ENCODE results near the gene ANKRD27. TPM values are rescaled to one million over a fixed set of nuclear protein-coding genes. Genes with fewer than 3 reads are reported as not detected.
A peak's percentile ranks its signal among the peaks of the same experiment; 100 is the strongest.

The ANKRD27 gene
- total RNA-seq, 1 donor from 2014 or later, result 28.2 TPM

DNA sequence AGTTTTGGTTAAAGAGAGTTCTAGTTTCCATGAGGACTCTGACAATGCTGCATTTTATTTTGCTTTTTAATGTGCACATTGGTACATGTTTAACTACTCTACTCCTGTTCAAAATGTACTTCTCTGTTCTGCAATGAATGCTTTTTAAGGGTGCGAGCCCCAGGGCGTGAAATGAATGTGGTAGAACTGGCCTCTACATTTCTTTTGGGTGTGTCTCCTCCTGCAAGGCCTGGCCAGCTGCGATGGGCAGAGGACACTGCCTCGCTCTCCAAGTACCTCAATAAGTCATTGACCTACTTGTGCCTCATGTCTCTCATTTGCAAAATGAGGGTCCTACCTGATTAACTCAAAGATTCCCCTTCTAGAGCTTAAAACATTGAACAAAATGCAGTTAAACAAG, 7.3 kb upstream of the ANKRD27 start:
- intact Hi-C loops (cut with micrococcal nuclease), result no loop called here
- Mint-ChIP-seq H3K4me3 (no peak overlapping the region), H3K36me3 (ENCODE audit: low read depth) (no peaks in the 10 kb centered on the region), H3K27me3 (ENCODE audit: insufficient read depth) (peaks cover 30% of the 10 kb centered on the region), H3K9me3 (no peaks in the 10 kb centered on the region), H3K4me1 (ENCODE audit: low read depth) (peaks cover 3% of the 10 kb centered on the region), H3K27ac (no peak overlapping the region)
- no peak for DNase-seq (ENCODE audit: low spot score)

DNA sequence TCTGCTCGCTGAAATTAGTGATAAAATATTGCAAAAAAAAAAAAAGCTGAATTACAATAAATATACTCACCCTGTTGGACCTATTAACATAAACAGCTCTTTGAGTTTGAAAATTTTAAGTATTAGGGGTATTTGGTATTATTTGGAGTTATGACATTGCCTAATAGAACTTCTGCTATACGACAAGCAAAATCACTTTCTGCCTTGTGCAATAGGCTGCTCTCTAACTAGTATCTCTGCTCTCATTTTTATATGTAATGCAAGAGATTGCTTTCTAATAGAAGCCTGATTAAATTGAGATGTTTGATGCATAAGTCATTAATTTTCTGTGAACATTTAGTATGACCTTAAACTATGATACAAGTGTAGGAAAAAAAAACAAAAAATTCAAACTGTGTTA, 6.0 kb upstream of the ANKRD27 start:
- Mint-ChIP-seq H3K9me3 (no peaks in the 10 kb centered on the region), H3K36me3 (ENCODE audit: low read depth) (no peaks in the 10 kb centered on the region), H3K4me1 (ENCODE audit: low read depth) (peaks cover 5% of the 10 kb centered on the region), H3K27me3 (ENCODE audit: insufficient read depth) (peaks cover 36% of the 10 kb centered on the region), H3K4me3 (no peak overlapping the region), H3K27ac (no peak overlapping the region)
- DNase-seq (ENCODE audit: low spot score), result no peak
- intact Hi-C loops (cut with micrococcal nuclease), result no loop called here

- H3K27me3 Mint-ChIP-seq (ENCODE audit: insufficient read depth), result peaks cover 43% of the 10 kb centered on the region
- intact Hi-C loops (cut with micrococcal nuclease), result loop anchor here (5.0 kb wide), 1 partner anchor 625 kb away; the partner anchor contains the start of gene CEBPA
- no peak overlapping the region for H3K27ac Mint-ChIP-seq
- peak overlapping the region; percentile 40 for H3K4me3 Mint-ChIP-seq
- H3K9me3 Mint-ChIP-seq, result no peaks in the 10 kb centered on the region
- peaks cover 23% of the 10 kb centered on the region for H3K4me1 Mint-ChIP-seq (ENCODE audit: low read depth)
- no peak for DNase-seq (ENCODE audit: low spot score)
- no peaks in the 10 kb centered on the region for H3K36me3 Mint-ChIP-seq (ENCODE audit: low read depth)
These were observed 2.7 kb upstream of the ANKRD27 start for GRCh38 chr19:32677657-32678056.

DNA sequence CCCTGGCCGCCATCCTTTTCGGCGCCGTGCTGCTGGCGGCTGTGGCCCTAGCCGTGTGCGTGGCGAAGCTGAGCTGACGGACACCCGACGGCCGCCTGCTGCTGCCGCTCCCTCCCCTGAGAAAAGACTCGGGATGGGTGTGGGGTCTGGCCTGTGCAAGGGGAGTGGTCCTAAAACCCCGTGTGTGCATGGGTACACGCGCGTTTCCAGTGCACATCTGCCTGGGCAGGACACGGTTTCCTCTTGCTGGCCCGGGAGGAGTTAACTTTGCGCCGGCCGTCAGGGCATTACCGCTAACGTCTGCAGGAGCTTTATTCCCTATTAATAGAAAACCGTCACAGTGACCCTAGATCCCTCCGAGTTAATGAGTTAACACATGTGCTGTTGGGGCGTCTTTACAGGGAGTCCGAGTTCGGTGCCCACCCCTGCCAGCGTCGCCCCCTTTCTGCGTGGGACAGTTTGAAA, 1.9 kb upstream of the ANKRD27 start:
- no peak for DNase-seq (ENCODE audit: low spot score)
- intact Hi-C loops (cut with micrococcal nuclease), result loop anchor here (5.0 kb wide), 1 partner anchor 625 kb away; the partner anchor contains the start of gene CEBPA
- no peaks in the 10 kb centered on the region for H3K36me3 Mint-ChIP-seq (ENCODE audit: low read depth)
- H3K9me3 Mint-ChIP-seq, result no peaks in the 10 kb centered on the region
- peaks cover 39% of the 10 kb centered on the region for H3K27me3 Mint-ChIP-seq (ENCODE audit: insufficient read depth)
- peaks cover 25% of the 10 kb centered on the region for H3K4me1 Mint-ChIP-seq (ENCODE audit: low read depth)
- H3K27ac Mint-ChIP-seq, result no peak overlapping the region
- H3K4me3 Mint-ChIP-seq, result peak overlapping the region; percentile 40

DNA sequence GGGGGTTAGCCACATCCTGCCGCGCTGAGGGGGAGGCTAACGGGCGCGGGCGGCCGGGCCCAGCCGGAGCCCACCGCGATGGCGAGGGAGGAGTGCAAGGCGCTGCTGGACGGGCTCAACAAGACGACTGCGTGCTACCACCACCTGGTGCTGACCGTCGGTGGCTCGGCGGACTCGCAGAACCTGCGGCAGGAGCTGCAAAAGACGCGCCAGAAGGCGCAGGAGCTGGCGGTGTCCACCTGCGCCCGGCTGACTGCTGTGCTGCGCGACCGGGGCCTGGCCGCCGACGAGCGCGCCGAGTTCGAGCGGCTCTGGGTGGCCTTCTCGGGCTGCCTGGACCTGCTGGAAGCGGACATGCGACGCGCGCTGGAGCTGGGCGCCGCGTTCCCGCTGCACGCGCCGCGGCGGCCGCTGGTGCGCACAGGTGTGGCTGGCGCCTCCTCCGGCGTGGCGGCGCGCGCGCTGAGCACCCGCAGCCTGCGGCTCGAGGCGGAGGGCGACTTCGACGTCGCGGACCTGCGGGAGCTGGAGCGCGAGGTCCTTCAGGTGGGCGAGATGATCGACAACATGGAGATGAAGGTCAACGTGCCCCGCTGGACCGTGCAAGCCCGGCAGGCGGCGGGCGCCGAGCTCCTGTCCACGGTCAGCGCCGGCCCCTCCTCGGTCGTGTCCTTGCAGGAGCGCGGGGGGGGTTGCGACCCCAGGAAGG, 1.4 kb upstream of the ANKRD27 start:
- intact Hi-C loops (cut with micrococcal nuclease), result loop anchor here (5.0 kb wide), 1 partner anchor 626 kb away; the partner anchor contains the start of gene CEBPA
- no peak for DNase-seq (ENCODE audit: low spot score)
- peaks cover 25% of the 10 kb centered on the region for H3K4me1 Mint-ChIP-seq (ENCODE audit: low read depth)

GRCh38 chr19:32675720-32676185, 773 bp upstream of the ANKRD27 start, which contains the start of gene RGS9BP:
RGS9BP (plus strand) TSS chr19:32675848; CDS start chr19:32676264, 416 bp downstream.
- peaks cover 34% of the 10 kb centered on the region for H3K27me3 Mint-ChIP-seq (ENCODE audit: insufficient read depth)
- peaks cover 25% of the 10 kb centered on the region for H3K4me1 Mint-ChIP-seq (ENCODE audit: low read depth)
- DNase-seq (ENCODE audit: low spot score), result peak; percentile 52
- no peaks in the 10 kb centered on the region for H3K9me3 Mint-ChIP-seq
- H3K4me3 Mint-ChIP-seq, result peak within 1 kb of the TSS; percentile 88
- peak within 1 kb of the TSS; percentile 71 for H3K27ac Mint-ChIP-seq
- intact Hi-C loops (cut with micrococcal nuclease), result loop anchor here (1.0 to 5.0 kb wide), 8 partner anchors 16 to 627 kb away; partner anchors contain the start of genes CEBPA, DPY19L3, FAAP24 and GPATCH1
- no peaks in the 10 kb centered on the region for H3K36me3 Mint-ChIP-seq (ENCODE audit: low read depth)

More for the DNA sequence above, 1.4 kb upstream of the ANKRD27 start:
- Mint-ChIP-seq H3K27me3 (ENCODE audit: insufficient read depth) (peaks cover 39% of the 10 kb centered on the region), H3K27ac (no peak overlapping the region), H3K4me3 (no peak overlapping the region), H3K9me3 (no peaks in the 10 kb centered on the region), H3K36me3 (ENCODE audit: low read depth) (no peaks in the 10 kb centered on the region)

DNA sequence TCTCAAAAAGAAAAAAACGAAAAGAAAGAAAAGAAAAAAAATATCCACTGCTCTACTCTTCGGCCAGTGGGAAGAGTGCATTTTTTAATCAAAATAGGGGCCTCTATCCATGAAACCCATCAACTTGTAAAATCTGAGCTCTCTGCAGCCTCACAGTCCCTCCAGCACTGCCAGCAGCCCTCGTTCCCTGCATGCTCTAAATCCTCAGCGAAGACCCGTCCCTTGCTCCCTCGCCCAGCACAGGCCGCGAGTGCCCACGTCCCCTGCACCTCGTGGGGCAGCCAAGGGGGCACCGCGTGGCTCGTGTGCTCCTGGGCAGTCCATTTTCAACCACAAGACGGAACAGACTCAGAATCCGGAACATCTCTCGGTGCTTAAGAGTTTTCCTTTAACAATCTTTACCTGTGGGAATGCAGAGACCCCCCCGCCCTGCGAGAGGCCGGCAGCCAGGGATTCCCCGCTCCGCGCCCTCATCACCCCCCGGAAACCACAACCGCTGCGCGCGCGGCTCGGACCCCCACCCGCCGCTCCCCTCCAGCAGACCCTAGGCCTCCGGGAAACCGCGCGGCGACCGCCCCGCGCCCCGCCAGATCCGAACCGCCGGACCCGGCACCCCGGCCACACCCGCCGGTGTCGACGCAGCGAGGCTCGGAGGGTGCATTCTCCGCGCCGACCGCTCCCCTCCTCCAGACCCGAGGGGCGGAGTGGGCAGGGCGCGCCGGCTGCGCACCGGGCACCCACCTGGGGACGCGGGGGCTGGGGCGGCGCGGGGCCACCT, 638 bp downstream of the ANKRD27 start:
- Mint-ChIP-seq H3K36me3 (ENCODE audit: low read depth) (no peaks in the 10 kb centered on the region), H3K4me1 (ENCODE audit: low read depth) (peaks cover 36% of the 10 kb centered on the region), H3K9me3 (no peaks in the 10 kb centered on the region), H3K27ac (peak overlapping the region; percentile 89), H3K4me3 (peak overlapping the region; percentile 89), H3K27me3 (ENCODE audit: insufficient read depth) (peaks cover 29% of the 10 kb centered on the region)
- DNase-seq (ENCODE audit: low spot score), result no peak
- intact Hi-C loops (cut with micrococcal nuclease), result loop anchor here (2.0 kb wide), 5 partner anchors 76 to 502 kb away; partner anchors contain the start of genes DPY19L3, GPATCH1 and PDCD5

DNA sequence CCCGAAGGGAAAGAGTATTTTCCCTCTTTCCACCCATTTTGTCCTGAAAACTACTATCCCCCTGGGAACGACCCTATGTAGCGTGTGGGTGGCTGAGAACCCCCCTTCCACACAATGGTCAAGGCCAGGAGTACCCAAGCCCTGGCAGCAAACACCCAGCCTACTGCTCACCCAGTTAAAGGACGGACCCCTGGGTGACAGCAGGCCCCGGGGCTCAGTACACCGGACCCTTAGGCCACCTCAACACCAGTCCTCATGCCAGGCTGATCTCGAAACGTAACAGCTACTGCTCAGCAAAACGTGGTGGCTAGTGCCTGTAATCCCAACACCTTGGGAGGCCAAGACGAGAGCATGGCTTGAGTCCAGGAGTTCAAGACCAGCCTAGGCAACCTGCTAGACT, 1.4 kb downstream of the ANKRD27 start:
- H3K27ac Mint-ChIP-seq, result no peak overlapping the region
- H3K36me3 Mint-ChIP-seq (ENCODE audit: low read depth), result no peaks in the 10 kb centered on the region
- DNase-seq (ENCODE audit: low spot score), result no peak
- peak overlapping the region; percentile 89 for H3K4me3 Mint-ChIP-seq
- H3K27me3 Mint-ChIP-seq (ENCODE audit: insufficient read depth), result peaks cover 22% of the 10 kb centered on the region
- peaks cover 38% of the 10 kb centered on the region for H3K4me1 Mint-ChIP-seq (ENCODE audit: low read depth)
- intact Hi-C loops (cut with micrococcal nuclease), result no loop called here
- no peaks in the 10 kb centered on the region for H3K9me3 Mint-ChIP-seq

- H3K4me3 Mint-ChIP-seq, result peak overlapping the region; percentile 89
- H3K27ac Mint-ChIP-seq, result no peak overlapping the region
- peaks cover 18% of the 10 kb centered on the region for H3K27me3 Mint-ChIP-seq (ENCODE audit: insufficient read depth)
- intact Hi-C loops (cut with micrococcal nuclease), result no loop called here
- no peaks in the 10 kb centered on the region for H3K9me3 Mint-ChIP-seq
- peaks cover 38% of the 10 kb centered on the region for H3K4me1 Mint-ChIP-seq (ENCODE audit: low read depth)
- no peaks in the 10 kb centered on the region for H3K36me3 Mint-ChIP-seq (ENCODE audit: low read depth)
- no peak for DNase-seq (ENCODE audit: low spot score)
These were observed 2.1 kb downstream of the ANKRD27 start for GRCh38 chr19:32672841-32673240.

DNA sequence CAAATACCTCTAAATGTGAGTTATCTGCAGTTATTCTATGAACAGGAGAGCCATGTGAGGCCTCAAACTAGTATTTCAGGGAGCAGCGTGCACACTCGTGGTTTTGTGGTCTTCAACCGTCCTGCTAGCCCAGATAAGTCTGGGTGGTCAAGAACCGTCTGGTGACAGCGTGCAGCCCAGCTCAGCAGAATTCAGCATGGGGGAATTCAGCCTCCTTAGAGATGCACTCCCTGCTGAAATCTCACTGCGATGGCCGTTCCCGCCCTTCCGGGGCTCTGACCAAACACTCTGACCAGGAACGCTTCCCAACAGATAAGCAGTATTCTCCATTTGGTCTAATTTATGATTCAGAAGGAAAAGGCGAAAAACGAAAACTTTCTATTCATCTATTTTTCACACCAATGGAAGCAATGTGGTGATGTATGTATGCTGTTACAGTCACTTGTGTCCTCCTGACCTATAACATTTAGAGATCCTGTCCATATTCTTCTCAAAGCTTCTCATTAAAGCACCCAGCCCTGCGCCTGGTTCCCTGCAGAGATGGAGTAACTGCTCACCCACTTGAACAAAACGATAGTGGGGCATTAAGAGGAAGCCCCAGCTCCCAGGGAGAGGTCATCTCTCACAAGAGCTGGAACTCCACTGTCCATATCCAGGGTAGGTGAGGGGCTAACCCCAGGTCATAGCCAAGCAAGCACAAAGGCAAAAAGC, 2.9 kb downstream of the ANKRD27 start:
- H3K27me3 Mint-ChIP-seq (ENCODE audit: insufficient read depth), result peaks cover 10% of the 10 kb centered on the region
- intact Hi-C loops (cut with micrococcal nuclease), result no loop called here

DNA sequence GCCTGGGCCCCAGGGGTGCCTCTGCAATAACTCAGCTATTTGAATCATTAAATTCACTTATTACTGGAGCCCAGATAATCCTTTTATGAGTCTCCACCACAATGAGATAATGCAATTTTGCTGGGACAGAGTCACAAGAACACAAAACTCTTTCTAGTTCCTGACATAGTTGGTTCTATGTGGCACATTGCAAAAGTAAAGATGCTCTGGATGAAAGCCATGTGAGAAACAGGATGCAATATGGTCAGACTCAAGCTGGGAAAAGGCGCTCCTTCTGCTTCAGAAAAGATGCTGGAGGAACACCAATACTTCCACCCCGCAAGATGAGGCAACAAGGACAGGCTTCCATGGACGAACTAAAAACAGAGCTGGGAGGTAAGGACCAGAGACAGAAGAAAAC, 5.7 kb downstream of the ANKRD27 start:
- Mint-ChIP-seq H3K9me3 (no peaks in the 10 kb centered on the region), H3K36me3 (ENCODE audit: low read depth) (peaks cover 3% of the 10 kb centered on the region), H3K4me3 (no peak overlapping the region), H3K4me1 (ENCODE audit: low read depth) (peaks cover 31% of the 10 kb centered on the region), H3K27ac (no peak overlapping the region), H3K27me3 (ENCODE audit: insufficient read depth) (peaks cover 6% of the 10 kb centered on the region)
- no peak for DNase-seq (ENCODE audit: low spot score)
- intact Hi-C loops (cut with micrococcal nuclease), result no loop called here

More for the DNA sequence above, 2.9 kb downstream of the ANKRD27 start:
- no peaks in the 10 kb centered on the region for H3K9me3 Mint-ChIP-seq
- no peak overlapping the region for H3K27ac Mint-ChIP-seq
- no peak for DNase-seq (ENCODE audit: low spot score)
- peaks cover 32% of the 10 kb centered on the region for H3K4me1 Mint-ChIP-seq (ENCODE audit: low read depth)
- no peak overlapping the region for H3K4me3 Mint-ChIP-seq
- H3K36me3 Mint-ChIP-seq (ENCODE audit: low read depth), result no peaks in the 10 kb centered on the region

DNA sequence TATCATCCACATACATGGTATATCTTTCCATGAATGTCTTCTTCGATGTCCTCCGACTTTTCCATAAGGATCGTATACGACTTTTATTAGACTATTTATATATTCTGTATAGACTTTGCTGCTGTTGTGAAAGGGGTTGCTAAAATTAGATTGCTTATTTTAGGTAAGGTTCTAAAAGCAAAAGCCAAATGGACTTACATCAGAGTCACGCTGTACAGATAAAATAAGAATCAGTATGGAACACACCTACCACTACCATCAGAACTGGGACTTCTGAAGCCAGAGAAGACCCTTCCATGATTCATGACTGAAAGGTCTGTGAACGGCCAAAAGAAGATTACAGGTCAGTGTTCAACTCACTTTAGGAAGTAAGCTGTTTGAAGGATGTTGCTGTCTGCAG, 8.9 kb downstream of the ANKRD27 start:
- Mint-ChIP-seq H3K4me3 (no peak overlapping the region), H3K36me3 (ENCODE audit: low read depth) (peaks cover 3% of the 10 kb centered on the region), H3K27me3 (ENCODE audit: insufficient read depth) (no peaks in the 10 kb centered on the region), H3K4me1 (ENCODE audit: low read depth) (peaks cover 13% of the 10 kb centered on the region), H3K9me3 (no peaks in the 10 kb centered on the region), H3K27ac (no peak overlapping the region)
- DNase-seq (ENCODE audit: low spot score), result no peak
- intact Hi-C loops (cut with micrococcal nuclease), result no loop called here

Data from activated T-helper 1 cell treated with anti-CD3 and anti-CD28 coated beads, Interleukin-12 subunit alpha, Interleukin-12 subunit beta, Interleukin-2, Interleukin-4 antibody, amounts not matched to agents 30 ng/mL and 10 ng/mL and 1 ng/mL, durations not matched to agents 14 hours and 24 hours and 36 hours (primary cell).